Measurements from ENCODE around the gene ZFHX3. TPM values are rescaled to one million over a fixed set of nuclear protein-coding genes. Genes with fewer than 3 reads are reported as not detected.

ZFHX3 gene
- total RNA-seq, 2 experiments from 2014 or later, result 0.21 to 0.68 TPM

- Mint-ChIP-seq H3K27ac (no peak overlapping the region), H3K4me1 (ENCODE audit: low read depth) (no peaks in the 10 kb centered on the region), H3K9me3 (no peaks in the 10 kb centered on the region), H3K4me3 (no peak overlapping the region), H3K27me3 (no peaks in the 10 kb centered on the region), H3K36me3 (peaks cover 3% of the 10 kb centered on the region)
- DNase-seq, result no peak
- intact Hi-C loops (cut with micrococcal nuclease), result no loop called here
- ChIA-PET POLR2A (no interaction called here), CTCF (no interaction called here)
These were observed 279.3 kb downstream of the ZFHX3 start for GRCh38 chr16:72768591-72768990.

DNA sequence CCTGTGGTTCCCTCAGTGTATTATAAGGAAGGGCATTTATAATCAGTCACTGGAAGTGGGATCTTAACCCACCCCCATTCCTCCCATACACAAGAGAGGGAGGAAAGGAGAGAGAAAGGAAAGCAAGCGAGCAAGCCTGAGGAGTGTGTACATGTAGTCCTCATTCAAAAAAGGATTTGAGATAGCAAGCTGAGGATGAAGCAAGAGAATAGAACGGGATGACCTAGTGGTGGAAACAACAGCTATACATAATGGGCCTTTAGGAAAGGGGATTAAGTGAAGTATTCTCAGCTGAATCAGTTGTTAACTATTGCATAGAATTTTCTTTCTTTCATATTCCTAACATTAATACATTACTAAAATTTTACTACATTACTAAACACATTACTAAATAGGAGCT, 281.4 kb downstream of the ZFHX3 start:
- ChIA-PET CTCF (interaction anchor here (1.1 kb wide), 1 partner anchor 66 kb away, joined by 3 read pairs; no protein-coding TSS in a partner anchor), POLR2A (no interaction called here)
- Mint-ChIP-seq H3K27ac (no peak overlapping the region), H3K27me3 (no peaks in the 10 kb centered on the region), H3K9me3 (no peaks in the 10 kb centered on the region), H3K4me1 (ENCODE audit: low read depth) (no peaks in the 10 kb centered on the region), H3K4me3 (no peak overlapping the region), H3K36me3 (no peaks in the 10 kb centered on the region)
- intact Hi-C loops (cut with micrococcal nuclease), result no loop called here
- no peak for DNase-seq

DNA sequence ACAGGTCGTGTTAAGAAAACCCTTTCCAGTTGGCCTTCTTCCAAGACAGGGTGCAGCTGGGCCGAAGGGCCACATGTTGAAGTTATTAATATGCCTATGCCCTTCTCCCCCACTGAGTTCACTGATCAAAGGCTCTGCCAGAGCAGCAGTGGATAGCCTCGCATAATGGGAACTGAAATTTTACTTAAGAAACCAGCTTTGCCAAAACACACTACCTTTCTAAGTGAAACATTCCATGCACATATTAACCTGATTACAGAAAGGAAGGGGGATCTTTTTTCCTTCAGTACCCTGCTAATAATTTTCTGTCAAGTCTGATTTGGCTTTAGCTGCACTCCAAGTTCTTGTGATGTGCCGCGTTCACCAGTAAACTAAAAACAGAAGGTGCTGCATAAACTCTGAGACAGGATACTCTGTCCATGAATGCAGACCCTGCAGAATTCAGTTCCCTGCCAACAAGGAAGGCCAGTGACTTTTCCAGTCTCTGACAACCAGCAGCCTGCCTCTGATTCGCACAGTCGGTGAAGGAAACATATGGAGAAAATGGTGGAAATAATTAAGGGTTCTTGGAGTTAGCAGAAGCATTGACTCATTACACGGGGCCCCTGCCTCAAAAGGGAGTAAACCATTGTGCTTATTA, 283.8 kb downstream of the ZFHX3 start:
- POLR2A ChIA-PET, result no interaction called here
- no peak for DNase-seq
- H3K27ac Mint-ChIP-seq, result no peak overlapping the region
- CTCF ChIA-PET, result no interaction called here
- no peaks in the 10 kb centered on the region for H3K27me3 Mint-ChIP-seq
- intact Hi-C loops (cut with micrococcal nuclease), result no loop called here
- no peaks in the 10 kb centered on the region for H3K9me3 Mint-ChIP-seq
- no peaks in the 10 kb centered on the region for H3K4me1 Mint-ChIP-seq (ENCODE audit: low read depth)
- H3K36me3 Mint-ChIP-seq, result no peaks in the 10 kb centered on the region
- no peak overlapping the region for H3K4me3 Mint-ChIP-seq

- DNase-seq, result no peak
- ChIA-PET CTCF (no interaction called here), POLR2A (no interaction called here)
- no peaks in the 10 kb centered on the region for H3K36me3 Mint-ChIP-seq
- no peak overlapping the region for H3K27ac Mint-ChIP-seq
- no peaks in the 10 kb centered on the region for H3K27me3 Mint-ChIP-seq
- H3K4me3 Mint-ChIP-seq, result no peak overlapping the region
- H3K4me1 Mint-ChIP-seq (ENCODE audit: low read depth), result no peaks in the 10 kb centered on the region
- intact Hi-C loops (cut with micrococcal nuclease), result no loop called here
- peaks cover 11% of the 10 kb centered on the region for H3K9me3 Mint-ChIP-seq
These were observed 287.3 kb downstream of the ZFHX3 start for GRCh38 chr16:72760581-72760980.

DNA sequence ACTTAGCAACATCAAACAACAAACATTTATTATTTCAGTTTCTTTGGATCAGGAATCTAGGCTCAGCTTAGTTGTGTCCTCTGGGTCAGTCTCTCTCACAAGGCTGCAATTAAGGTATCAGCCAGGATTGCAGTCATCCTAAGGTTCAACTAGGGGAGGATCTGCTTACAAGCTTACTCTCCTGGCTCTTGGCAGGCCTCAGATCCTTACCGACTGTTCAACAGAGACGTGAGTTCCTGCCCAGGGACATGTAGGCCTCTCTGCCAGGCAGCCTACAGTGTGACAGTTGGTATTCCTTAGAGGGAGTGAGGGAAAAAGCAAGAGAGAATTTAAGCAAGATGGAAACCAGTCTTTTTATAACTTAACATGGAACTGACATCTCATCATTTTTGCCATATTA, 294.0 kb downstream of the ZFHX3 start:
- intact Hi-C loops (cut with micrococcal nuclease), result no loop called here
- POLR2A ChIA-PET, result no interaction called here
- Mint-ChIP-seq H3K4me1 (ENCODE audit: low read depth) (no peaks in the 10 kb centered on the region), H3K4me3 (no peak overlapping the region), H3K36me3 (no peaks in the 10 kb centered on the region), H3K9me3 (peaks cover 8% of the 10 kb centered on the region), H3K27ac (no peak overlapping the region), H3K27me3 (no peaks in the 10 kb centered on the region)
- DNase-seq, result no peak
- CTCF ChIA-PET, result no interaction called here

- H3K27me3 Mint-ChIP-seq, result no peaks in the 10 kb centered on the region
- POLR2A ChIA-PET, result interaction anchor here (0.9 kb wide), 1 partner anchor 303 kb away, joined by 3 read pairs; no protein-coding TSS in a partner anchor
- no peak overlapping the region for H3K4me3 Mint-ChIP-seq
- no peaks in the 10 kb centered on the region for H3K4me1 Mint-ChIP-seq (ENCODE audit: low read depth)
- no peak for DNase-seq
- H3K9me3 Mint-ChIP-seq, result peaks cover 2% of the 10 kb centered on the region
- intact Hi-C loops (cut with micrococcal nuclease), result no loop called here
- CTCF ChIA-PET, result no interaction called here
- H3K27ac Mint-ChIP-seq, result no peak overlapping the region
- no peaks in the 10 kb centered on the region for H3K36me3 Mint-ChIP-seq
These were observed 295.8 kb downstream of the ZFHX3 start for GRCh38 chr16:72752004-72752695.

- H3K4me1 Mint-ChIP-seq (ENCODE audit: low read depth), result no peaks in the 10 kb centered on the region
- intact Hi-C loops (cut with micrococcal nuclease), result no loop called here
- no peak overlapping the region for H3K27ac Mint-ChIP-seq
- no peaks in the 10 kb centered on the region for H3K36me3 Mint-ChIP-seq
- H3K9me3 Mint-ChIP-seq, result peaks cover 1% of the 10 kb centered on the region
- DNase-seq, result no peak
- ChIA-PET POLR2A (no interaction called here), CTCF (no interaction called here)
- H3K4me3 Mint-ChIP-seq, result no peak overlapping the region
- H3K27me3 Mint-ChIP-seq, result no peaks in the 10 kb centered on the region
These were observed 296.9 kb downstream of the ZFHX3 start for GRCh38 chr16:72751076-72751475.

- H3K27me3 Mint-ChIP-seq, result no peaks in the 10 kb centered on the region
- ChIA-PET CTCF (no interaction called here), POLR2A (no interaction called here)
- H3K27ac Mint-ChIP-seq, result no peak overlapping the region
- H3K9me3 Mint-ChIP-seq, result no peaks in the 10 kb centered on the region
- no peak overlapping the region for H3K4me3 Mint-ChIP-seq
- intact Hi-C loops (cut with micrococcal nuclease), result no loop called here
- H3K36me3 Mint-ChIP-seq, result no peaks in the 10 kb centered on the region
- H3K4me1 Mint-ChIP-seq (ENCODE audit: low read depth), result no peaks in the 10 kb centered on the region
- DNase-seq, result no peak
These were observed 298.8 kb downstream of the ZFHX3 start for GRCh38 chr16:72749091-72749490.

- DNase-seq, result no peak
- CTCF ChIA-PET, result no interaction called here
- no peaks in the 10 kb centered on the region for H3K36me3 Mint-ChIP-seq
- no peaks in the 10 kb centered on the region for H3K9me3 Mint-ChIP-seq
- POLR2A ChIA-PET, result no interaction called here
- intact Hi-C loops (cut with micrococcal nuclease), result no loop called here
- no peak overlapping the region for H3K27ac Mint-ChIP-seq
- no peaks in the 10 kb centered on the region for H3K4me1 Mint-ChIP-seq (ENCODE audit: low read depth)
- no peak overlapping the region for H3K4me3 Mint-ChIP-seq
- no peaks in the 10 kb centered on the region for H3K27me3 Mint-ChIP-seq
These were observed 303.7 kb downstream of the ZFHX3 start for GRCh38 chr16:72744076-72744793.

DNA sequence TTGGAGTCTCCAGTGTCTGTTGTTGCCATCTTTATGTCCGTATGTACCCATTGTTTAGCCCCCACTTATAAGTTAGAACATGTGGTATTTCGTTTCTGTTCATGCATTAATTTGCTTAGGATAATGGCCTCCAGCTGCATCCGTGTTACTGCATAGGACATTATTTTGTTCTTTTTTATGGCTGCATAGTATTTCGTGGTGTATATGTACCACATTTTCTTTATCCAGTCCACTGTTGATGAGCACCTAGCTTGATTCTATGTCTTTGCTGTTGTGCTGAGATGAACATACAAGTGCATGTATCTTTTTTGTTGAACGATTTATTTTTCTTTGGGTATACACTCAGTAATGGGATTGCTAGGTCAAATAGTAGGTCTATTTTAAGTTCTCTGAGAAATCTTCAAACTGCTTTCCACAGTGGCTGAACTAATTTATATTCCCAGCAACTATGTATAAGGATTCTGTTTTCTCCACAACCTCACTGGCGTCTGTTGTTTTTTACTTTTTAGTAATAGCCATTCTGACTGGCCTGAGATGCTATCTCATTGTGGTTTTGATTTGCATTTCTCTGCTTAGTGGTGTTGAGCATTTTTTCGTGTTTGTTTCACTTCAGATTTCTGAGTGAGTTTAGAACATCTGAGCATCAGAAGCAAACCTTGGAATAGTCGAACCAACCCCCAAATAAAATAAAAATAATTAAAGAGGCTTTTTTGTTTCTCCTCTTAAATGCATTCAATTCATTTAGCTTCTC, 304.7 kb downstream of the ZFHX3 start:
- H3K4me1 Mint-ChIP-seq (ENCODE audit: low read depth), result no peaks in the 10 kb centered on the region
- CTCF ChIA-PET, result no interaction called here
- H3K27me3 Mint-ChIP-seq, result no peaks in the 10 kb centered on the region
- no peak for DNase-seq
- no peak overlapping the region for H3K4me3 Mint-ChIP-seq
- H3K9me3 Mint-ChIP-seq, result no peaks in the 10 kb centered on the region
- H3K27ac Mint-ChIP-seq, result no peak overlapping the region
- H3K36me3 Mint-ChIP-seq, result no peaks in the 10 kb centered on the region
- intact Hi-C loops (cut with micrococcal nuclease), result no loop called here
- POLR2A ChIA-PET, result no interaction called here

GRCh38 chr16:72740347-72740746, 307.6 kb downstream of the ZFHX3 start:
- intact Hi-C loops (cut with micrococcal nuclease), result no loop called here
- H3K36me3 Mint-ChIP-seq, result no peaks in the 10 kb centered on the region
- POLR2A ChIA-PET, result no interaction called here
- no peaks in the 10 kb centered on the region for H3K4me1 Mint-ChIP-seq (ENCODE audit: low read depth)
- no peak overlapping the region for H3K4me3 Mint-ChIP-seq
- no peaks in the 10 kb centered on the region for H3K9me3 Mint-ChIP-seq
- no peak overlapping the region for H3K27ac Mint-ChIP-seq
- CTCF ChIA-PET, result no interaction called here
- no peak for DNase-seq
- H3K27me3 Mint-ChIP-seq, result no peaks in the 10 kb centered on the region

DNA sequence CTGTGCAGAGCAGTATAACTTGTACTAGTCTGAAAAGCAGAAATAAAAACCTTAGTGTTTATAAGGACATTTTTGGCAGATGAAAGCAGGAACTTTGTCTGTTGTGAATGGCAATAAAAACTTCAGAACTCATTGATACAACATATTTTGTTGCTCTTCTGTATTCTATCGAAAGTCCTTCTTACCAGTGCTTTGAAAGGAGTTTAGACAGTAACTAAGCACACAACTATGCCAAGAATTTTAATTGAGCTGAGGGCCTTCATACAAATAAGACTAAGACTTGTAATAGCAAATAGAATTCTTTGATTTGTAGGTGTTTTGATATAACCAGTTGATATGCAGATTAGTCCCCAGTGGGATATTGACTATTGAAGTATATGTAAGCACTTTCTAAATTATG, 308.4 kb downstream of the ZFHX3 start:
- intact Hi-C loops (cut with micrococcal nuclease), result no loop called here
- peaks cover 2% of the 10 kb centered on the region for H3K36me3 Mint-ChIP-seq
- H3K4me1 Mint-ChIP-seq (ENCODE audit: low read depth), result no peaks in the 10 kb centered on the region
- CTCF ChIA-PET, result no interaction called here
- H3K9me3 Mint-ChIP-seq, result peaks cover 7% of the 10 kb centered on the region
- POLR2A ChIA-PET, result no interaction called here
- no peak for DNase-seq
- H3K4me3 Mint-ChIP-seq, result no peak overlapping the region
- no peak overlapping the region for H3K27ac Mint-ChIP-seq
- peaks cover 3% of the 10 kb centered on the region for H3K27me3 Mint-ChIP-seq
